ENCODE data around the gene CCDC81. TPM values are rescaled to one million over a fixed set of nuclear protein-coding genes. Genes with fewer than 3 reads are reported as not detected.

CCDC81 gene
- total RNA-seq, 2 donors from 2014 or later, result 33.3 to 34.0 TPM

DNA sequence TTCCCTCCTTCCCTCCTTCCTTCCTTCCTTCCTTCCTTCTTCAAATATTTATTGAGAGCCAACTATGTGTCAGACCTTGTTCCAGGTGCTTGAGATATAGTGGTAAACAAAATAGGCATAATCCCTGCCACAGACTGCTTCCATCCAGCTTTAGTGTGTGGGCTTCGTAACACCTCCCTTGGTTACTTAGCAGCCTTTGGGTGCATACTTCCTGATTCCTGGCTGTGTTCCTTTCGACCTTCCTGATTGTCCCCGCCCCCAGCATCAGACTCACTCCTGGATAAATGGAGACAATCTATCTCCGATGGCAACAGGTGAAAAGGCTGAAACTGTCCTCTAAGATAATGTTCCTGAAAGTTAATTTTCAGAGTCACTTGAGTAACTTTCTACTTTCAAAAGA is 13.5 kb downstream of the CCDC81 start:
- Histone ChIP-seq H3K9me3 (ENCODE audit: control insufficient read depth, low read length) (peaks cover 4% of the 10 kb centered on the region), H3K4me1 (ENCODE audit: control insufficient read depth, insufficient read depth, low read length) (peaks cover 6% of the 10 kb centered on the region), H3K27me3 (ENCODE audit: control insufficient read depth, insufficient read depth, low read length, poor library complexity, severe bottlenecking) (peaks cover 6% of the 10 kb centered on the region), H3K36me3 (ENCODE audit: control insufficient read depth, insufficient read depth, low read length) (no peaks in the 10 kb centered on the region), H3K27ac (ENCODE audit: low read depth, low read length) (no peak overlapping the region), H3K9ac (ENCODE audit: extremely low read depth, low read length, poor library complexity, severe bottlenecking) (no peak overlapping the region), H3K4me3 (ENCODE audit: low read length) (no peak overlapping the region)
- WGBS, 2 experiments (ENCODE audit: insufficient coverage in 1 of 2, insufficient read length in 1 of 2), result 52 to 79% methylated on average over 3 to 4 of the region's 4 CpGs
- Mint-ChIP-seq H3K4me1 (peaks cover 15% of the 10 kb centered on the region), H3K9me3 (no peaks in the 10 kb centered on the region), H3K27ac (no peak overlapping the region), H3K27me3 (ENCODE audit: insufficient read depth) (no peaks in the 10 kb centered on the region), H3K4me3 (no peak overlapping the region), H3K36me3 (ENCODE audit: low read depth) (peaks cover 2% of the 10 kb centered on the region)
- DNase-seq, result peak; percentile 50
- TF ChIP-seq, protein P1, sequence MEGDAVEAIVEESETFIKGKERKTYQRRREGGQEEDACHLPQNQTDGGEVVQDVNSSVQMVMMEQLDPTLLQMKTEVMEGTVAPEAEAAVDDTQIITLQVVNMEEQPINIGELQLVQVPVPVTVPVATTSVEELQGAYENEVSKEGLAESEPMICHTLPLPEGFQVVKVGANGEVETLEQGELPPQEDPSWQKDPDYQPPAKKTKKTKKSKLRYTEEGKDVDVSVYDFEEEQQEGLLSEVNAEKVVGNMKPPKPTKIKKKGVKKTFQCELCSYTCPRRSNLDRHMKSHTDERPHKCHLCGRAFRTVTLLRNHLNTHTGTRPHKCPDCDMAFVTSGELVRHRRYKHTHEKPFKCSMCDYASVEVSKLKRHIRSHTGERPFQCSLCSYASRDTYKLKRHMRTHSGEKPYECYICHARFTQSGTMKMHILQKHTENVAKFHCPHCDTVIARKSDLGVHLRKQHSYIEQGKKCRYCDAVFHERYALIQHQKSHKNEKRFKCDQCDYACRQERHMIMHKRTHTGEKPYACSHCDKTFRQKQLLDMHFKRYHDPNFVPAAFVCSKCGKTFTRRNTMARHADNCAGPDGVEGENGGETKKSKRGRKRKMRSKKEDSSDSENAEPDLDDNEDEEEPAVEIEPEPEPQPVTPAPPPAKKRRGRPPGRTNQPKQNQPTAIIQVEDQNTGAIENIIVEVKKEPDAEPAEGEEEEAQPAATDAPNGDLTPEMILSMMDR (conservative IDR thresholded peaks at IDR 0.05), result no peak

DNA sequence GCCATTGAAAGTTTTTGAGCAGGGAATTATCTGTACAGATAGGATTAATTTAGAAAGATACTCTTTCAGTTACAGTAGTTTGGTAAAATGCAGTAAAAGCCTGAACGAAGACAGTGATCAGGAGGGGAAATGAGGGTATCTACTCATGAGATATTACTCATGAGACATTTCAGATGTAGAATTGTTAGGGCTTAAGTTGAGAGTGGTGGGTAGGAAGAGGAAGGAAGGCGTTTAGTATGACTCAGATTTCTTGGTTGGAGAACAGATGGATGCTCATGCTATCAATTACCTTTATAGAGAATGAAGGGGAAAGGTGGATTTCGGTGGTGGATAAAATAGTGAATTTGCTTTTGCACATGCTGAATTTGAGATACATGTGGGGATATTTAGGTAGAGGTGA is 15.8 kb downstream of the CCDC81 start:
- no peak overlapping the region for H3K27ac ChIP-seq (ENCODE audit: low read depth, low read length)
- no peak overlapping the region for H3K4me3 ChIP-seq (ENCODE audit: low read length)
- H3K9me3 ChIP-seq (ENCODE audit: control insufficient read depth, low read length), result peaks cover 4% of the 10 kb centered on the region
- TF ChIP-seq, protein P1 (conservative IDR thresholded peaks at IDR 0.05), result no peak
- Mint-ChIP-seq H3K4me1 (peaks cover 25% of the 10 kb centered on the region), H3K36me3 (ENCODE audit: low read depth) (peaks cover 2% of the 10 kb centered on the region), H3K27me3 (ENCODE audit: insufficient read depth) (no peaks in the 10 kb centered on the region), H3K27ac (no peak overlapping the region), H3K4me3 (no peak overlapping the region), H3K9me3 (no peaks in the 10 kb centered on the region)
- H3K4me1 ChIP-seq (ENCODE audit: control insufficient read depth, insufficient read depth, low read length), result peaks cover 6% of the 10 kb centered on the region
- no peaks in the 10 kb centered on the region for H3K36me3 ChIP-seq (ENCODE audit: control insufficient read depth, insufficient read depth, low read length)
- peaks cover 12% of the 10 kb centered on the region for H3K27me3 ChIP-seq (ENCODE audit: control insufficient read depth, insufficient read depth, low read length, poor library complexity, severe bottlenecking)
- no peak for DNase-seq
- H3K9ac ChIP-seq (ENCODE audit: extremely low read depth, low read length, poor library complexity, severe bottlenecking), result no peak overlapping the region
- WGBS, 2 experiments (ENCODE audit: insufficient coverage in 1 of 2, insufficient read length in 1 of 2), result 92 to 94% methylated on average over 3 of the region's 3 CpGs

DNA sequence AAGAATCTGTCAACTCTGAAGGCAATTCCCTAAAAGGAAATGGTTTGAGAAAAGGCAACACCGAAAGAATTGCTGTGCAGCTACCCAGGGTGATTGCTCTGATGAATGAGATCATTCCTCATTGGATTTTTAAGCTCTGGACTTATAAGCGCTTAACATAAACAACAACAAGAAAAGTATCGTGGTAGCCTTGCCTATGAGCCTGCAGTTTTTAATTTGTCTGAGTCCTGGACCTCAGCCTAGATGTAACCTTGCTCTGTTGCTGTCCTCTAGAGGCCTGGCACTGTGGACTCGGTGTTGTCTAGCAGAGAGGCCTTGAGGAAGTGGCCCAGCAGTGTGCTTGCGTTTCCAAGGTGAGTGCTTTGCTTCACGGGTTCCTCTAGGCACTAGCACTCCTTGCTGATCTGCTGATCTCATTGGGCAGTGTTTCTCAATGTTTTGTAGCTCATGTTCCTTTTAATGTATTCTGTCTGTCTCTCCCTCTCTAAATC is 20.4 kb downstream of the CCDC81 start:
- Mint-ChIP-seq H3K4me3 (no peak overlapping the region), H3K36me3 (ENCODE audit: low read depth) (peaks cover 3% of the 10 kb centered on the region), H3K27ac (peak overlapping the region; percentile 9), H3K27me3 (ENCODE audit: insufficient read depth) (no peaks in the 10 kb centered on the region), H3K9me3 (no peaks in the 10 kb centered on the region), H3K4me1 (peaks cover 11% of the 10 kb centered on the region)
- WGBS, 2 experiments (ENCODE audit: insufficient coverage in 1 of 2, insufficient read length in 1 of 2), result 73% methylated on average over 5 to 6 of the region's 6 CpGs
- no peak overlapping the region for H3K27ac ChIP-seq (ENCODE audit: low read depth, low read length)
- H3K9ac ChIP-seq (ENCODE audit: extremely low read depth, low read length, poor library complexity, severe bottlenecking), result no peak overlapping the region
- H3K9me3 ChIP-seq (ENCODE audit: control insufficient read depth, low read length), result peaks cover 4% of the 10 kb centered on the region
- H3K27me3 ChIP-seq (ENCODE audit: control insufficient read depth, insufficient read depth, low read length, poor library complexity, severe bottlenecking), result peaks cover 12% of the 10 kb centered on the region
- H3K36me3 ChIP-seq (ENCODE audit: control insufficient read depth, insufficient read depth, low read length), result no peaks in the 10 kb centered on the region
- H3K4me1 ChIP-seq (ENCODE audit: control insufficient read depth, insufficient read depth, low read length), result peaks cover 6% of the 10 kb centered on the region
- no peak overlapping the region for H3K4me3 ChIP-seq (ENCODE audit: low read length)
- TF ChIP-seq, protein P1 (conservative IDR thresholded peaks at IDR 0.05), result no peak
- peak; percentile 73 for DNase-seq
